DND-41 (cell line): ENCODE data around the gene CFAP299.

ENCODE experiments used
- ATAC-seq: fragments of 200-7000 bp; cut with Tn5 transposase; 3 replicates; pipeline ENCODE4 v1.9.1; 2021; ENCODE audit warnings: low read depth; ENCODE audit not compliant: insufficient read depth
- DNase-seq: peaks from one replicate; pipeline ENCODE4 v3.0.0-alpha.2; 2020
- H2AFZ ChIP-seq: 2 replicates; pipeline ENCODE4 v1.6.0; 2012; ENCODE audit warnings: low read depth, low read length
- H3K27ac ChIP-seq: 2 replicates; pipeline ENCODE4 v1.5.1; 2012; ENCODE audit warnings: low read length, inconsistent platforms
- H3K27me3 ChIP-seq: fragments of 200-600 bp; sonication (generic); 2 replicates; pipeline ENCODE4 v1.6.0; 2012; ENCODE audit warnings: low read length, mild to moderate bottlenecking, inconsistent platforms; ENCODE audit not compliant: insufficient read depth, poor library complexity
- H3K36me3 ChIP-seq: 2 replicates; pipeline ENCODE4 v1.5.1; 2012; ENCODE audit warnings: low read length, inconsistent platforms; ENCODE audit not compliant: insufficient read depth
- H3K4me1 ChIP-seq: 2 replicates; pipeline ENCODE4 v1.5.1; 2012; ENCODE audit warnings: mild to moderate bottlenecking, low read length; ENCODE audit not compliant: insufficient read depth
- H3K4me2 ChIP-seq: 2 replicates; pipeline ENCODE4 v1.6.0; 2012; ENCODE audit warnings: mild to moderate bottlenecking, moderate library complexity, low read length, inconsistent platforms; ENCODE audit not compliant: insufficient read depth
- H3K4me3 ChIP-seq, 2 experiments: fragments of 200-600 bp in 1 of 2; shearing (Covaris generic) in 1 of 2; 2 replicates each; pipeline ENCODE4 v1.5.1; 2012 to 2016; ENCODE audit warnings: inconsistent platforms in 2 of 2, low read length in 2 of 2, mild to moderate bottlenecking in 2 of 2, low read depth in 1 of 2, moderate library complexity in 1 of 2
- H3K79me2 ChIP-seq: 2 replicates; pipeline ENCODE4 v1.6.0; 2012; ENCODE audit warnings: low read length, inconsistent platforms; ENCODE audit not compliant: insufficient read depth
- H3K9ac ChIP-seq: 2 replicates; pipeline ENCODE4 v1.6.0; 2012; ENCODE audit warnings: low read depth, mild to moderate bottlenecking, inconsistent platforms, low read length, moderate library complexity
- H3K9me3 ChIP-seq: 2 replicates; pipeline ENCODE4 v1.5.1; 2012; ENCODE audit warnings: low read length, moderate library complexity, mild to moderate bottlenecking, inconsistent platforms; ENCODE audit not compliant: insufficient read depth, severe bottlenecking
- H4K20me1 ChIP-seq: 2 replicates; pipeline ENCODE4 v1.6.0; 2012; ENCODE audit warnings: low read length; ENCODE audit not compliant: insufficient read depth
- CTCF ChIP-seq: IDR thresholded peaks from 2 replicates; pipeline ENCODE4 v1.5.1; 2012; ENCODE audit warnings: borderline replicate concordance, low read length, moderate library complexity, mild to moderate bottlenecking; ENCODE audit not compliant: poor library complexity, severe bottlenecking; ENCODE audit errors: extremely low read depth
- EZH2 ChIP-seq: IDR thresholded peaks from 3 replicates; pipeline ENCODE4 v1.6.1; 2012; ENCODE audit warnings: borderline replicate concordance, low read depth, mild to moderate bottlenecking, moderate library complexity, low read length, inconsistent platforms; ENCODE audit not compliant: severe bottlenecking

CFAP299 gene

GRCh38 chr4:80963051-80963450 is 627.5 kb downstream of the CFAP299 start:
- no peak for TF ChIP-seq EZH2
- H4K20me1 ChIP-seq = no peaks in the 10 kb centered on the region
- H3K79me2 ChIP-seq = no peaks in the 10 kb centered on the region
- H3K4me2 ChIP-seq = no peak overlapping the region
- H3K9me3 ChIP-seq = no peaks in the 10 kb centered on the region
- no peak overlapping the region for H3K4me3 ChIP-seq
- DNase-seq (no peak), ATAC-seq (no peak)
- H3K27ac ChIP-seq = no peak overlapping the region
- no peak overlapping the region for H2AFZ ChIP-seq
- no peaks in the 10 kb centered on the region for H3K4me1 ChIP-seq
- no peaks in the 10 kb centered on the region for H3K27me3 ChIP-seq
- H3K9ac ChIP-seq = no peak overlapping the region
- H3K36me3 ChIP-seq = no peaks in the 10 kb centered on the region

- TF ChIP-seq EZH2 (no peak), CTCF (no peak)
- ATAC-seq (no peak), DNase-seq (no peak)
- Histone ChIP-seq H2AFZ (no peak overlapping the region), H3K79me2 (no peaks in the 10 kb centered on the region), H3K36me3 (no peaks in the 10 kb centered on the region), H3K27me3 (no peaks in the 10 kb centered on the region), H3K4me1 (no peaks in the 10 kb centered on the region), H3K27ac (no peak overlapping the region), H3K4me2 (no peak overlapping the region), H3K9ac (no peak overlapping the region), H3K4me3 (no peak overlapping the region), H4K20me1 (no peaks in the 10 kb centered on the region), H3K9me3 (no peaks in the 10 kb centered on the region)
These were observed 631.8 kb downstream of the CFAP299 start for GRCh38 chr4:80967346-80967745.

- no peaks in the 10 kb centered on the region for H3K9me3 ChIP-seq
- ATAC-seq = no peak
These were observed 644.7 kb downstream of the CFAP299 start for GRCh38 chr4:80980239-80980638.

GRCh38 chr4:80986011-80986410 is 650.5 kb downstream of the CFAP299 start:
- H3K9me3 ChIP-seq = no peaks in the 10 kb centered on the region
- ATAC-seq (no peak), DNase-seq (no peak)
- no peak overlapping the region for H3K4me3 ChIP-seq
- H2AFZ ChIP-seq = no peak overlapping the region
- no peaks in the 10 kb centered on the region for H3K36me3 ChIP-seq
- no peak overlapping the region for H3K27ac ChIP-seq
- no peaks in the 10 kb centered on the region for H3K79me2 ChIP-seq
- no peaks in the 10 kb centered on the region for H4K20me1 ChIP-seq
- H3K4me1 ChIP-seq = no peaks in the 10 kb centered on the region
- no peak overlapping the region for H3K9ac ChIP-seq
- no peaks in the 10 kb centered on the region for H3K27me3 ChIP-seq
- no peak overlapping the region for H3K4me2 ChIP-seq
- TF ChIP-seq CTCF (no peak), EZH2 (no peak)

More at GRCh38 chr4:80980239-80980638, 644.7 kb downstream of the CFAP299 start:
- no peak for DNase-seq
- Histone ChIP-seq H2AFZ (no peak overlapping the region), H3K79me2 (no peaks in the 10 kb centered on the region), H4K20me1 (no peaks in the 10 kb centered on the region), H3K4me2 (no peak overlapping the region), H3K9ac (no peak overlapping the region), H3K36me3 (no peaks in the 10 kb centered on the region), H3K27me3 (no peaks in the 10 kb centered on the region), H3K27ac (no peak overlapping the region), H3K4me3 (no peak overlapping the region), H3K4me1 (no peaks in the 10 kb centered on the region)
- TF ChIP-seq EZH2 (no peak), CTCF (no peak)
